AG09309 (cell line): ENCODE data around the gene GSDMA.

Experiments
- DNase-seq: peaks from one replicate; pipeline ENCODE4 v3.0.0-alpha.2; 2010; ENCODE audit warnings: low read depth
- H3K4me3 ChIP-seq: 2 replicates; pipeline ENCODE4 v1.5.1; 2011; ENCODE audit warnings: mild to moderate bottlenecking, low read depth, low read length, moderate library complexity; ENCODE audit not compliant: control insufficient read depth
- CTCF ChIP-seq: IDR thresholded peaks from 2 replicates; pipeline ENCODE4 v1.5.1; 2011; ENCODE audit warnings: mild to moderate bottlenecking, low read depth, low read length, inconsistent platforms; ENCODE audit not compliant: insufficient read depth, control insufficient read depth; ENCODE audit errors: missing control alignments

GSDMA gene

GRCh38 chr17:39962642-39963220 is at the start of gene GSDMA:
Gene GSDMA (plus strand): TSS chr17:39963004. CDS start chr17:39965688, 2,684 bp downstream.
- H3K4me3 ChIP-seq, result no peak within 1 kb of the TSS
- no peak for TF ChIP-seq CTCF
- DNase-seq, result no peak

- H3K4me3 ChIP-seq, result no peak overlapping the region
- no peak for DNase-seq
- no peak for TF ChIP-seq CTCF
Measured at GRCh38 chr17:39913989-39914388, 48.8 kb upstream of the GSDMA start.

GRCh38 chr17:39915559-39915958 is 47.2 kb upstream of the GSDMA start:
- no peak overlapping the region for H3K4me3 ChIP-seq
- no peak for DNase-seq
- TF ChIP-seq CTCF, result no peak

GRCh38 chr17:39916918-39917317 is 45.9 kb upstream of the GSDMA start:
- DNase-seq, result no peak
- peak; percentile 23 for TF ChIP-seq CTCF
- no peak overlapping the region for H3K4me3 ChIP-seq

- no peak overlapping the region for H3K4me3 ChIP-seq
- no peak for DNase-seq
- no peak for TF ChIP-seq CTCF
Measured at GRCh38 chr17:39919087-39919683, 43.6 kb upstream of the GSDMA start.

- no peak overlapping the region for H3K4me3 ChIP-seq
- no peak for DNase-seq
- TF ChIP-seq CTCF, result no peak
Measured at GRCh38 chr17:39920218-39921210, 42.3 kb upstream of the GSDMA start.
